Prostate gland (tissue), 2 donors: ENCODE measurements around the gene ZSWIM8. TPM values are rescaled to one million over a fixed set of nuclear protein-coding genes. Genes with fewer than 3 reads are reported as not detected.

Experiments
- DNase-seq: peaks from one replicate; pipeline ENCODE4 v3.0.0-alpha.2; 2019; ENCODE audit warnings: low spot score
- H3K27ac ChIP-seq, 2 donors: fragments of 200-600 bp; sonication (generic); 2 replicates each; pipeline ENCODE4 v1.5.1; 2017 to 2019
- H3K27me3 ChIP-seq: fragments of 200-600 bp; sonication (generic); replicated peaks from 2 replicates; pipeline ENCODE4 v1.5.1; 2019; ENCODE audit not compliant: insufficient read depth
- H3K36me3 ChIP-seq, 2 donors: fragments of 200-600 bp; sonication (generic); 1 replicate in 1 of 2; 2 replicates in 1 of 2; pipeline versions ENCODE4 v1.5.1 to v1.8.1; 2017 to 2019
- H3K4me1 ChIP-seq: fragments of 200-600 bp; sonication (generic); replicated peaks from 2 replicates; pipeline ENCODE4 v1.5.1; 2019
- H3K4me3 ChIP-seq, 2 donors: fragments of 200-600 bp; sonication (generic); 2 replicates each; pipeline ENCODE4 v1.5.1; 2017 to 2019
- H3K9me3 ChIP-seq: fragments of 200-600 bp; sonication (generic); 2 replicates; pipeline ENCODE4 v1.5.1; 2017
- POLR2A ChIP-seq: fragments of 450-650 bp; IDR thresholded peaks from one replicate; pipeline ENCODE4 v1.6.1; 2016; ENCODE audit warnings: antibody characterized with exemption, mild to moderate bottlenecking
- POLR2AphosphoS5 ChIP-seq: sonication (generic); formaldehyde crosslinking; IDR thresholded peaks from one replicate; pipeline ENCODE4 v1.6.1; 2017; ENCODE audit warnings: antibody characterized with exemption
- WGBS: methylation state at CpG from one replicate; pipeline ENCODE4 v1.1.5; 2018; 5-methylcytosine and 5-hydroxymethylcytosine counted together
- intact Hi-C: fragments of 100-400 bp; cut with DNase I; formaldehyde crosslinking; loops from one replicate; pipeline ENCODE4 v1.14.2; 2022
- total RNA-seq, 2 donors: library from RNA; depleted of rRNA; stranded (reverse); fragments of >200 nt; gene quantifications; one replicate each; pipeline ENCODE4 v1.1.0, GENCODE V29; 2016
- TF ChIP-seq, protein P1 (sequence below), 4 experiments: fragments of 200-600 bp in 2 of 4; fragments of 450-650 bp in 2 of 4; sonication (generic) in 2 of 4; IDR thresholded peaks; 1 replicate in 3 of 4; 2 replicates in 1 of 4; pipeline ENCODE4 v1.5.1; 2016 to 2019; ENCODE audit warnings: antibody characterized with exemption in 4 of 4, mild to moderate bottlenecking in 2 of 4, moderate library complexity in 2 of 4

Gene ZSWIM8
- total RNA-seq, 2 donors from 2014 or later: 80.6 to 246 TPM

GRCh38 chr10:73788864-73789658 lies 3.7 kb downstream of the ZSWIM8 start:
- Histone ChIP-seq H3K36me3 (peaks cover 24 to 46% of the 10 kb centered on the region in 2 donors), H3K9me3 (no peaks in the 10 kb centered on the region), H3K27ac (no peak overlapping the region), H3K4me1 (peaks cover 6% of the 10 kb centered on the region), H3K4me3 (no peak overlapping the region), H3K27me3 (no peaks in the 10 kb centered on the region)
- TF ChIP-seq POLR2AphosphoS5 (no peak), POLR2A (no peak)
- TF ChIP-seq, protein P1, sequence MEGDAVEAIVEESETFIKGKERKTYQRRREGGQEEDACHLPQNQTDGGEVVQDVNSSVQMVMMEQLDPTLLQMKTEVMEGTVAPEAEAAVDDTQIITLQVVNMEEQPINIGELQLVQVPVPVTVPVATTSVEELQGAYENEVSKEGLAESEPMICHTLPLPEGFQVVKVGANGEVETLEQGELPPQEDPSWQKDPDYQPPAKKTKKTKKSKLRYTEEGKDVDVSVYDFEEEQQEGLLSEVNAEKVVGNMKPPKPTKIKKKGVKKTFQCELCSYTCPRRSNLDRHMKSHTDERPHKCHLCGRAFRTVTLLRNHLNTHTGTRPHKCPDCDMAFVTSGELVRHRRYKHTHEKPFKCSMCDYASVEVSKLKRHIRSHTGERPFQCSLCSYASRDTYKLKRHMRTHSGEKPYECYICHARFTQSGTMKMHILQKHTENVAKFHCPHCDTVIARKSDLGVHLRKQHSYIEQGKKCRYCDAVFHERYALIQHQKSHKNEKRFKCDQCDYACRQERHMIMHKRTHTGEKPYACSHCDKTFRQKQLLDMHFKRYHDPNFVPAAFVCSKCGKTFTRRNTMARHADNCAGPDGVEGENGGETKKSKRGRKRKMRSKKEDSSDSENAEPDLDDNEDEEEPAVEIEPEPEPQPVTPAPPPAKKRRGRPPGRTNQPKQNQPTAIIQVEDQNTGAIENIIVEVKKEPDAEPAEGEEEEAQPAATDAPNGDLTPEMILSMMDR (IDR thresholded peaks at IDR 0.05): no peak
- intact Hi-C loops: no loop called here
- no peak for DNase-seq
- WGBS: 91% methylated on average over 17 of the region's 17 CpGs

GRCh38 chr10:73789659-73790055 lies 4.3 kb downstream of the ZSWIM8 start:
- Histone ChIP-seq H3K9me3 (no peaks in the 10 kb centered on the region), H3K36me3 (peaks cover 24 to 51% of the 10 kb centered on the region in 2 donors), H3K4me3 (no peak overlapping the region), H3K27ac (no peak overlapping the region), H3K27me3 (no peaks in the 10 kb centered on the region), H3K4me1 (peaks cover 6% of the 10 kb centered on the region)
- intact Hi-C loops: no loop called here
- WGBS: 90% methylated on average over 10 of the region's 10 CpGs
- DNase-seq: no peak
- TF ChIP-seq POLR2A: no peak
- no peak for TF ChIP-seq POLR2AphosphoS5
- TF ChIP-seq, protein P1 (IDR thresholded peaks at IDR 0.05): no peak

DNA sequence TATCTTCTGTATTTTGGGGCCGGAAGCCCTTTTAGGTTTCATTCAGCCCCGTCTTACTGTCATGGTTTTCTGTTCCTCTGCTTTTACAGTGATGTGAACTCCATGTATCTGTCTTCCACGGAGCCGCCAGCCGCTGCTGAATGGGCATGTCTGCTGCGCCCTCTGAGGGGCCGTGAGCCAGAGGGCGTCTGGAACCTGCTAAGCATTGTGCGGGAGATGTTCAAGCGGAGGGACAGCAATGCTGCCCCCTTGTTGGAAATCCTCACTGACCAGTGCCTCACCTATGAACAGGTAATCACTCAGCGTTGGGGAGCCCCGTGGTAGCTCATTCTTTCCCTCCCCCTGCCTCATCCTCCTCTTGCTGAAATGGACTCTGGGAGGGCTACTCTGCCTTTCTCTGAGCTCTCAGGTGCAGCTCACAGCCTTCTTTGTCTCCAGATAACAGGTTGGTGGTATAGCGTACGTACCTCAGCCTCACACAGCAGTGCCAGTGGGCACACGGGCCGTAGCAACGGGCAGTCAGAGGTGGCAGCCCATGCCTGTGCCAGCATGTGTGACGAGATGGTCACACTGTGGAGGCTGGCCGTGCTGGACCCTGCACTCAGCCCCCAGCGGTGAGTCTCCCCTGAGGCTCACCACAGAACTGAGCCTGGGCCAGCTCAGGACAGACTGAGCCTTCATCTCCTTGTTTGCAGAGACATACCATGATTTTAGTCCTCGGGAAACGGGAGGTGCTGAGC lies 5.7 kb downstream of the ZSWIM8 start:
- intact Hi-C loops: no loop called here
- WGBS: 89% methylated on average over 22 of the region's 22 CpGs
- Histone ChIP-seq H3K27me3 (no peaks in the 10 kb centered on the region), H3K4me3 (no peak overlapping the region), H3K9me3 (no peaks in the 10 kb centered on the region), H3K27ac (no peak overlapping the region), H3K4me1 (peaks cover 6% of the 10 kb centered on the region), H3K36me3 (peaks cover 24 to 51% of the 10 kb centered on the region in 2 donors)
- DNase-seq: no peak
- TF ChIP-seq POLR2A: no peak
- TF ChIP-seq, protein P1 (IDR thresholded peaks at IDR 0.05): no peak
- no peak for TF ChIP-seq POLR2AphosphoS5

- intact Hi-C loops: no loop called here
- H3K27me3 ChIP-seq: no peaks in the 10 kb centered on the region
- H3K9me3 ChIP-seq: no peaks in the 10 kb centered on the region
- peaks cover 29 to 57% of the 10 kb centered on the region in 2 donors for H3K36me3 ChIP-seq
- WGBS: 94% methylated on average over 20 of the region's 26 CpGs
- TF ChIP-seq POLR2A (no peak), POLR2AphosphoS5 (no peak)
- TF ChIP-seq, protein P1 (IDR thresholded peaks at IDR 0.05): no peak
- H3K4me3 ChIP-seq: no peak overlapping the region
- peaks cover 6% of the 10 kb centered on the region for H3K4me1 ChIP-seq
- DNase-seq: no peak
- H3K27ac ChIP-seq: no peak overlapping the region
Measured at GRCh38 chr10:73791871-73792400, 6.5 kb downstream of the ZSWIM8 start.
